Measurements from ENCODE around the gene BSPH1.
"Not testable (repeated sequence)": the region's sequence is repeated elsewhere in the genome, so short reads cannot be mapped to it uniquely, and the experiment has no call there.

BSPH1 gene

DNA sequence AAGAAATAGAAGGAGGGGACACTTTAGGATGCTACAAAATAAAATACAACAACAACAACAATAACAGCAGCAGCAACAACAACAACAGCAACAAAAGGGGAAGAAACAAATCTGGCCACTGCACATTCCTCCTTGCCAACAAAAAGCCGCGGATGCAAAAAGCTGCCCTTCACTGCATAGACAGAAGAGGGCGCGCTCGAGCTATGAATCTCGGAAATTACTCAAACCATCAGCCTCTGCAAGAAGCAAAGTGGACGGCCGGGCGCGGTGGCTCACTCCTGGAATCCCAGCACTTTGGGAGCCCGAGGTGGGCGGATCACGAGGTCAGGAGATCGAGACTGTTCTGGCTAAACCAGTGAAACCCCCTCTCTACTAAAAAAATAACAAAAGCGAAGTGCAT is 71.9 kb downstream of the BSPH1 start:
- WGBS, 2 experiments (ENCODE audit: insufficient coverage in 2 of 2): no CpG with 5 or more reads among the region's 15 CpGs
- not testable (repeated sequence) for H3K4me1 ChIP-seq (ENCODE audit: control insufficient read depth, insufficient read depth, low read length, poor library complexity, severe bottlenecking); H3K36me3 ChIP-seq (ENCODE audit: control insufficient read depth, insufficient read depth, low read length); H3K27ac ChIP-seq (ENCODE audit: low read depth, low read length, severe bottlenecking); H3K9me3 ChIP-seq (ENCODE audit: control insufficient read depth, low read length); H3K4me3 ChIP-seq (ENCODE audit: extremely low read depth, insufficient read depth, low read length, poor library complexity, severe bottlenecking)
